Measurements from ENCODE around the gene TKTL1.

TKTL1 gene

GRCh38 chrX:154379569-154379951 is 84.0 kb downstream of the TKTL1 start:
- DNase-seq = no peak
